ENCODE measurements around the gene VAMP8.

- TF ChIP-seq SP1 (IDR thresholded peaks at IDR 0.05; ENCODE audit: low read depth, low read length) (no peak), POLR2A (IDR thresholded peaks at IDR 0.05; ENCODE audit: control extremely low read depth in 1 of 2, low read depth in 2 of 2, low read length in 2 of 2) (no peak), CTCF (IDR thresholded peaks at IDR 0.05; ENCODE audit: control extremely low read depth in 1 of 3, insufficient read depth in 1 of 3, low read depth in 1 of 3, low read length in 3 of 3) (no peak), KDM1A (IDR thresholded peaks at IDR 0.05; ENCODE audit: borderline replicate concordance, low read length) (no peak), TCF12 (IDR thresholded peaks at IDR 0.05; ENCODE audit: low read depth, low read length) (no peak)
Observed at GRCh38 chr2:85598594-85599340, 21.4 kb downstream of the VAMP8 start.

Data from H1 (cell line).